Measurements from ENCODE around the gene RHOC. TPM values are rescaled to one million over a fixed set of nuclear protein-coding genes. Genes with fewer than 3 reads are reported as not detected.

RHOC gene
- total RNA-seq, 4 donors from 2014 or later, result 163 to 632 (median 483) TPM

GRCh38 chr1:112702067-112702395, 4.9 kb downstream of the RHOC start:
- Histone ChIP-seq H3K27me3 (no peaks in the 10 kb centered on the region), H3K9me3 (no peaks in the 10 kb centered on the region), H3K27ac (peak overlapping the region in 3 of 4 donors; percentile 65 to 100 (median 93)), H3K4me1 (peaks cover 16 to 78% (median 24%) of the 10 kb centered on the region in 4 donors), H3K4me3 (no peak overlapping the region), H3K36me3 (peaks cover 0 to 40% (median 0%) of the 10 kb centered on the region in 3 donors)
- DNase-seq, result peak in 1 of 3 donors; percentile 40
- TF ChIP-seq POLR2A (IDR thresholded peaks at IDR 0.05) (no peak), CTCF (IDR thresholded peaks at IDR 0.05) (no peak)

- Histone ChIP-seq H3K4me1 (peaks cover 16 to 78% (median 24%) of the 10 kb centered on the region in 4 donors), H3K36me3 (peaks cover 0 to 46% (median 0%) of the 10 kb centered on the region in 3 donors), H3K27ac (peak overlapping the region; percentile 65 to 100 (median 84)), H3K9me3 (no peaks in the 10 kb centered on the region), H3K27me3 (no peaks in the 10 kb centered on the region), H3K4me3 (peak overlapping the region in 1 of 4 donors; percentile 9)
- TF ChIP-seq CTCF (IDR thresholded peaks at IDR 0.05) (no peak), POLR2A (IDR thresholded peaks at IDR 0.05) (no peak)
- DNase-seq, result peak in 1 of 3 donors; percentile 44
These were observed 5.5 kb downstream of the RHOC start for GRCh38 chr1:112701227-112702066.

- no peaks in the 10 kb centered on the region for H3K9me3 ChIP-seq
- peaks cover 16 to 73% (median 21%) of the 10 kb centered on the region in 4 donors for H3K4me1 ChIP-seq
- DNase-seq, result peak; percentile 82 to 96 (median 94)
- H3K36me3 ChIP-seq, result peaks cover 0 to 54% (median 0%) of the 10 kb centered on the region in 3 donors
- H3K27me3 ChIP-seq, result no peaks in the 10 kb centered on the region
- TF ChIP-seq CTCF (IDR thresholded peaks at IDR 0.05) (peak in 3 of 6 experiments; percentile 32 to 53 (median 48)), POLR2A (IDR thresholded peaks at IDR 0.05) (peak in 1 of 2 donors; percentile 37)
- H3K27ac ChIP-seq, result peak overlapping the region; percentile 65 to 100 (median 84)
- peak overlapping the region in 2 of 4 donors; percentile 4 to 9 for H3K4me3 ChIP-seq
These were observed 6.4 kb downstream of the RHOC start for GRCh38 chr1:112700290-112701226.

GRCh38 chr1:112699425-112700144, 7.3 kb downstream of the RHOC start:
- Histone ChIP-seq H3K9me3 (no peaks in the 10 kb centered on the region), H3K36me3 (peaks cover 0 to 64% (median 0%) of the 10 kb centered on the region in 3 donors), H3K27ac (peak overlapping the region; percentile 65 to 100 (median 84)), H3K4me3 (no peak overlapping the region), H3K4me1 (peaks cover 16 to 68% (median 19%) of the 10 kb centered on the region in 4 donors), H3K27me3 (no peaks in the 10 kb centered on the region)
- peak in 1 of 3 donors; percentile 46 for DNase-seq
- TF ChIP-seq CTCF (IDR thresholded peaks at IDR 0.05) (no peak), POLR2A (IDR thresholded peaks at IDR 0.05) (no peak)

All from Peyer's patch (tissue), 4 donors.